Measurements from ENCODE around the gene PTGES3.

DNA sequence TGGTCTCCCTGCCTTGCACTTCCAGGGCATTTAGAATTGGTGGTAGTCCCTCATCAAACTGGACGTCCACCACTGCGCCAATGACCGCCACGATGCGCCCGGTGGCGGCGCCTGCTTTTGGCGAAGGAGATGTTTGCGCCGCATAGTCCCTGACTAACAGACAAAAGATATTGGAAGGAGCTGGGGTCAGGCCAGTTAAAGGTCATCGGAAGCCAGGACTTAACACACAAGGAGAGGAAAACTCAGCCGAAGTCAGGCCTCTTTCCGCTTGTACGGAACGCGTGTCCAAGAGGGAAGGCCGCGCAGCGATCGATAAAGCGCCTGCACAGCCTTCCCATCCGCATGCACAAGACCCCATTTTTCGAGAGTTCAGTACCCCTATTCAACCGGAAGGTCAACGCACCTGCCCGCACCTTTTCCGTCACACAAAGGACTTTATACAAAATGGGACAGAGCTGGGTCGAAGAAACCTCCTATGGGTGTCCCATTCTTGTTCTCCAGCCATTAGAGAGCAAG, 42.8 kb downstream of the PTGES3 start:
- no peak for TF ChIP-seq POLR2AphosphoS5 (IDR thresholded peaks at IDR 0.05)
- TF ChIP-seq, protein P1, sequence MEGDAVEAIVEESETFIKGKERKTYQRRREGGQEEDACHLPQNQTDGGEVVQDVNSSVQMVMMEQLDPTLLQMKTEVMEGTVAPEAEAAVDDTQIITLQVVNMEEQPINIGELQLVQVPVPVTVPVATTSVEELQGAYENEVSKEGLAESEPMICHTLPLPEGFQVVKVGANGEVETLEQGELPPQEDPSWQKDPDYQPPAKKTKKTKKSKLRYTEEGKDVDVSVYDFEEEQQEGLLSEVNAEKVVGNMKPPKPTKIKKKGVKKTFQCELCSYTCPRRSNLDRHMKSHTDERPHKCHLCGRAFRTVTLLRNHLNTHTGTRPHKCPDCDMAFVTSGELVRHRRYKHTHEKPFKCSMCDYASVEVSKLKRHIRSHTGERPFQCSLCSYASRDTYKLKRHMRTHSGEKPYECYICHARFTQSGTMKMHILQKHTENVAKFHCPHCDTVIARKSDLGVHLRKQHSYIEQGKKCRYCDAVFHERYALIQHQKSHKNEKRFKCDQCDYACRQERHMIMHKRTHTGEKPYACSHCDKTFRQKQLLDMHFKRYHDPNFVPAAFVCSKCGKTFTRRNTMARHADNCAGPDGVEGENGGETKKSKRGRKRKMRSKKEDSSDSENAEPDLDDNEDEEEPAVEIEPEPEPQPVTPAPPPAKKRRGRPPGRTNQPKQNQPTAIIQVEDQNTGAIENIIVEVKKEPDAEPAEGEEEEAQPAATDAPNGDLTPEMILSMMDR (IDR thresholded peaks at IDR 0.05): no peak
- no peak for TF ChIP-seq POLR2A (IDR thresholded peaks at IDR 0.05)
- no peak for TF ChIP-seq EP300 (IDR thresholded peaks at IDR 0.05)

Measured in upper lobe of left lung (tissue), 4 donors.